CD14-positive monocyte (primary cell): ENCODE data around the gene DDX50. TPM values are rescaled to one million over a fixed set of nuclear protein-coding genes. Genes with fewer than 3 reads are reported as not detected.

Experiments
- DNase-seq, 3 donors: peaks; one replicate each; pipeline ENCODE4 v3.0.0-alpha.2; 2011 to 2022
- H2AFZ ChIP-seq: 2 replicates; pipeline ENCODE4 v1.6.0; 2012; ENCODE audit warnings: mild to moderate bottlenecking, low read depth, low read length, inconsistent platforms; ENCODE audit not compliant: insufficient read depth, poor library complexity, severe bottlenecking
- H3K27ac ChIP-seq, 2 donors: 1 replicate in 1 of 2; 2 replicates in 1 of 2; pipeline ENCODE4 v1.5.1; 2012 to 2013; ENCODE audit warnings: low read length in 2 of 2, control low read depth in 1 of 2, inconsistent platforms in 1 of 2, low read depth in 1 of 2, mild to moderate bottlenecking in 1 of 2
- H3K27me3 ChIP-seq, 2 donors: one replicate each; pipeline versions ENCODE4 v1.6.0 to v1.6.1; 2011 to 2013; ENCODE audit warnings: low read length in 2 of 2; ENCODE audit not compliant: control insufficient read depth in 2 of 2, insufficient read depth in 2 of 2
- H3K36me3 ChIP-seq, 2 donors: replicated peaks in 1 of 2; 1 replicate in 1 of 2; 2 replicates in 1 of 2; pipeline versions ENCODE4 v1.5.1 to v1.6.1; 2012 to 2013; ENCODE audit warnings: low read length in 2 of 2, control low read depth in 1 of 2, inconsistent platforms in 1 of 2, mild to moderate bottlenecking in 1 of 2; ENCODE audit not compliant: insufficient read depth in 2 of 2, control insufficient read depth in 1 of 2
- H3K4me1 ChIP-seq, 2 donors: 1 replicate in 1 of 2; 2 replicates in 1 of 2; pipeline versions ENCODE4 v1.5.1 to v1.6.1; 2012 to 2013; ENCODE audit warnings: low read length in 2 of 2, control low read depth in 1 of 2, inconsistent platforms in 1 of 2, mild to moderate bottlenecking in 1 of 2, moderate library complexity in 1 of 2; ENCODE audit not compliant: insufficient read depth in 2 of 2, control insufficient read depth in 1 of 2
- H3K4me2 ChIP-seq: replicated peaks from 2 replicates; pipeline ENCODE3; 2012; ENCODE audit warnings: low read length, moderate library complexity, mild to moderate bottlenecking; ENCODE audit not compliant: poor library complexity, severe bottlenecking; ENCODE audit errors: extremely low read depth
- H3K4me3 ChIP-seq, 3 experiments: fragments of 200-600 bp in 1 of 3; sonication (generic) in 1 of 3; replicated peaks in 1 of 3; 1 replicate in 2 of 3; 2 replicates in 1 of 3; pipeline ENCODE4 v1.5.1; 2011 to 2013; ENCODE audit warnings: low read length in 3 of 3, mild to moderate bottlenecking in 3 of 3, control low read depth in 2 of 3, low read depth in 2 of 3, inconsistent platforms in 1 of 3, moderate library complexity in 1 of 3
- H3K79me2 ChIP-seq: 2 replicates; pipeline ENCODE4 v1.6.0; 2012; ENCODE audit warnings: mild to moderate bottlenecking, control low read depth, inconsistent platforms, low read length, moderate library complexity; ENCODE audit not compliant: insufficient read depth
- H3K9ac ChIP-seq: 2 replicates; pipeline ENCODE4 v1.6.0; 2017; ENCODE audit warnings: low read length, mild to moderate bottlenecking; ENCODE audit not compliant: insufficient read depth, poor library complexity, severe bottlenecking
- H3K9me3 ChIP-seq, 2 donors: replicated peaks in 1 of 2; 1 replicate in 1 of 2; 2 replicates in 1 of 2; pipeline versions ENCODE4 v1.5.1 to v1.6.1; 2012 to 2013; ENCODE audit warnings: low read length in 2 of 2, control low read depth in 1 of 2; ENCODE audit not compliant: control insufficient read depth in 1 of 2, insufficient read depth in 1 of 2
- H4K20me1 ChIP-seq: 2 replicates; pipeline ENCODE4 v1.6.0; 2012; ENCODE audit warnings: mild to moderate bottlenecking, low read length, control low read depth, moderate library complexity; ENCODE audit not compliant: insufficient read depth
- H3K27ac Mint-ChIP-seq, 7 donors: one replicate each; pipeline ENCODE4 v1.8.0; 2020; ENCODE audit warnings: mild to moderate bottlenecking in 7 of 7, mixed read lengths in 7 of 7, moderate library complexity in 6 of 7, inconsistent platforms in 2 of 7
- H3K27me3 Mint-ChIP-seq, 3 donors: one replicate each; pipeline ENCODE4 v1.8.0; 2021 to 2022; ENCODE audit warnings: low read depth in 3 of 3, mild to moderate bottlenecking in 3 of 3, mixed read lengths in 3 of 3, moderate library complexity in 3 of 3, inconsistent platforms in 1 of 3
- H3K36me3 Mint-ChIP-seq, 2 donors: one replicate each; pipeline ENCODE4 v1.8.0; 2020; ENCODE audit warnings: mixed read lengths in 2 of 2, inconsistent platforms in 1 of 2, mild to moderate bottlenecking in 1 of 2
- H3K4me1 Mint-ChIP-seq: one replicate; pipeline ENCODE4 v1.8.0; 2020; ENCODE audit warnings: mild to moderate bottlenecking, mixed read lengths
- H3K4me3 Mint-ChIP-seq, 2 donors: one replicate each; pipeline ENCODE4 v1.8.0; 2020; ENCODE audit warnings: mild to moderate bottlenecking in 2 of 2, mixed read lengths in 2 of 2, moderate library complexity in 1 of 2
- H3K9me3 Mint-ChIP-seq, 7 donors: one replicate each; pipeline ENCODE4 v1.8.0; 2020 to 2022; ENCODE audit warnings: mixed read lengths in 7 of 7, mild to moderate bottlenecking in 6 of 7, moderate library complexity in 6 of 7, inconsistent platforms in 2 of 7
- WGBS: methylation state at CpG from one replicate; pipeline ENCODE4 v1.1.5; 2013; ENCODE audit warnings: missing lambda C conversion rate; ENCODE audit not compliant: insufficient coverage; 5-methylcytosine and 5-hydroxymethylcytosine counted together
- intact Hi-C, 2 donors: fragments of 100-400 bp; cut with micrococcal nuclease; formaldehyde crosslinking; loops; one replicate each; pipeline versions ENCODE4 v1.15.0 to v1.15.1; 2023
- polyA plus RNA-seq, 3 donors: library from polyadenylated mRNA; depleted of rRNA in 1 of 3; unstranded in 2 of 3; stranded (reverse) in 1 of 3; fragments of 300-500 nt in 2 of 3; fragments of >200 nt in 1 of 3; fragmentation: Illumina TruSeq in 2 of 3; gene quantifications; 1 replicate in 2 of 3; 2 replicates in 1 of 3; pipeline ENCODE4 v1.2.3, GENCODE V29; 2012 to 2021
- TF ChIP-seq, protein P1 (sequence below): fragments of 200-600 bp; IDR thresholded peaks from one replicate; pipeline ENCODE4 v1.8.0; 2022; ENCODE audit warnings: antibody characterized with exemption, mild to moderate bottlenecking

Gene DDX50
- polyA plus RNA-seq, 3 donors: 14.2 to 17.1 (median 17.0) TPM

DNA sequence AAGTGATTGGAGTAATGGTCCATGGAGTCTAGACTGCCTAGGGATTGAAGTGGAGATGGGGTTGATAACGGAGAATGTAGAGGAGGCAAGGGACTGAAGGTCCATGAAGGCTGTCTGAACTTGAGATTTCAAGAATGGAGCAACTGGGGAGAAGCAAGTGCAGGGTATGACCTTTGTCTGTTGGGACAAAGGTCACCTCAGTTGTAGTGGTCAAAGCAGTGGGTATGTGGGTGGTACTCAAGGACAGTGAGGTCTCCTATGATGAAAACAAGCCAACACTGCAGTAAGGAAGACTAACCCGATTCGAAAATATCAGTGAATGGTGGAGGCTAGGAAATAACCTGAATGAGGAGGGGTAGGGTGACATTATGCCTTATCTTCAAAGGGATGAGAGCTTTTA is 49.5 kb downstream of the DDX50 start:
- DNase-seq: no peak
- H3K27me3 Mint-ChIP-seq: peaks cover 0 to 2% (median 0%) of the 10 kb centered on the region in 3 donors
- Histone ChIP-seq H3K9me3 (no peaks in the 10 kb centered on the region), H3K36me3 (peaks cover 27 to 49% of the 10 kb centered on the region in 2 donors), H3K9ac (no peak overlapping the region), H4K20me1 (no peaks in the 10 kb centered on the region), H3K4me3 (no peak overlapping the region), H3K27me3 (no peaks in the 10 kb centered on the region), H3K4me1 (peaks cover 8 to 9% of the 10 kb centered on the region in 2 donors), H2AFZ (no peak overlapping the region), H3K79me2 (no peaks in the 10 kb centered on the region), H3K27ac (no peak overlapping the region), H3K4me2 (no peak overlapping the region)
- TF ChIP-seq, protein P1, sequence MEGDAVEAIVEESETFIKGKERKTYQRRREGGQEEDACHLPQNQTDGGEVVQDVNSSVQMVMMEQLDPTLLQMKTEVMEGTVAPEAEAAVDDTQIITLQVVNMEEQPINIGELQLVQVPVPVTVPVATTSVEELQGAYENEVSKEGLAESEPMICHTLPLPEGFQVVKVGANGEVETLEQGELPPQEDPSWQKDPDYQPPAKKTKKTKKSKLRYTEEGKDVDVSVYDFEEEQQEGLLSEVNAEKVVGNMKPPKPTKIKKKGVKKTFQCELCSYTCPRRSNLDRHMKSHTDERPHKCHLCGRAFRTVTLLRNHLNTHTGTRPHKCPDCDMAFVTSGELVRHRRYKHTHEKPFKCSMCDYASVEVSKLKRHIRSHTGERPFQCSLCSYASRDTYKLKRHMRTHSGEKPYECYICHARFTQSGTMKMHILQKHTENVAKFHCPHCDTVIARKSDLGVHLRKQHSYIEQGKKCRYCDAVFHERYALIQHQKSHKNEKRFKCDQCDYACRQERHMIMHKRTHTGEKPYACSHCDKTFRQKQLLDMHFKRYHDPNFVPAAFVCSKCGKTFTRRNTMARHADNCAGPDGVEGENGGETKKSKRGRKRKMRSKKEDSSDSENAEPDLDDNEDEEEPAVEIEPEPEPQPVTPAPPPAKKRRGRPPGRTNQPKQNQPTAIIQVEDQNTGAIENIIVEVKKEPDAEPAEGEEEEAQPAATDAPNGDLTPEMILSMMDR: no peak
- no peak overlapping the region for H3K27ac Mint-ChIP-seq
- H3K36me3 Mint-ChIP-seq: peaks cover 1 to 21% of the 10 kb centered on the region in 2 donors
- intact Hi-C loops: no loop called here
- 92% methylated on average over 3 of the region's 3 CpGs for WGBS
- H3K9me3 Mint-ChIP-seq: no peaks in the 10 kb centered on the region
- no peak overlapping the region for H3K4me3 Mint-ChIP-seq
- H3K4me1 Mint-ChIP-seq: peaks cover 6% of the 10 kb centered on the region

DNA sequence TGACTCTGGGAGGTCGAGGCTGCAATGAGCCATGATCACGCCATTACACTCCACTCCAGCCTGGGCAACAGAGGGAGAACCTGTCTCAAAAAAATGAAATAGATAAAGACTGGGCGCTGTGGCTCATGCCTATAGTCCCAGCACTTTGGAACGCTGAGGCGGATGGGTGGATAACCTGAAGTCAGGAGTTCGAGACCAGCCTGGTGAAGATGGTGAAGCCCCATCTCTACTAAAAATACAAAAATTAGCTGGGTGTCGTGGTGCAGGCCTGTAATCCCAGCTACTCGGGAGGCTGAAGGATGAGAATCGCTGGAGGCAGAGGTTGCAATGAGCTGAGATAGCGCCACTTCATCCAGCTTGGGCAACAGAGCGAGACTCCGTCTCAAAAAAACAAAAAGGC is 53.8 kb downstream of the DDX50 start:
- no peak overlapping the region for H3K4me2 ChIP-seq
- no peak for DNase-seq
- H3K4me1 ChIP-seq: peaks cover 22 to 23% of the 10 kb centered on the region in 2 donors
- peak overlapping the region in 1 of 2 donors; percentile 99 for H3K27ac ChIP-seq
- Mint-ChIP-seq H3K4me1 (peaks cover 24% of the 10 kb centered on the region), H3K27me3 (peaks cover 0 to 3% (median 2%) of the 10 kb centered on the region in 3 donors), H3K9me3 (peaks cover 0 to 5% (median 0%) of the 10 kb centered on the region in 7 donors), H3K4me3 (no peak overlapping the region), H3K27ac (peak overlapping the region in 6 of 7 donors; percentile 15 to 99 (median 63)), H3K36me3 (peaks cover 7 to 10% of the 10 kb centered on the region in 2 donors)
- 85% methylated on average over 4 of the region's 12 CpGs for WGBS
- no peak overlapping the region for H3K9ac ChIP-seq
- H3K27me3 ChIP-seq: no peaks in the 10 kb centered on the region
- H4K20me1 ChIP-seq: peaks cover 29% of the 10 kb centered on the region
- H3K9me3 ChIP-seq: no peaks in the 10 kb centered on the region
- no peak overlapping the region for H3K4me3 ChIP-seq
- H2AFZ ChIP-seq: peak overlapping the region; percentile 84
- TF ChIP-seq, protein P1: no peak
- peaks cover 6 to 21% of the 10 kb centered on the region in 2 donors for H3K36me3 ChIP-seq
- intact Hi-C loops: loop anchor here in 1 of 2 donors (5.0 kb wide), 1 partner anchor 167 kb away; the partner anchor contains the start of gene VPS26A
- H3K79me2 ChIP-seq: peaks cover 41% of the 10 kb centered on the region
